Hematopoietic multipotent progenitor cell (in vitro differentiated cells): ENCODE measurements around the gene VPS37C. TPM values are rescaled to one million over a fixed set of nuclear protein-coding genes. Genes with fewer than 3 reads are reported as not detected.

Source experiments
- DNase-seq, 3 donors: peaks; one replicate each; pipeline ENCODE4 v3.0.0-alpha.2; 2011 to 2015; ENCODE audit warnings: low read depth in 2 of 3, low spot score in 2 of 3
- total RNA-seq: library from RNA; depleted of rRNA; stranded (reverse); fragments of >200 nt; gene quantifications from one replicate; pipeline ENCODE4 v1.2.3, GENCODE V29; 2012

Gene VPS37C
- total RNA-seq, 1 donor = 6.7 TPM

DNA sequence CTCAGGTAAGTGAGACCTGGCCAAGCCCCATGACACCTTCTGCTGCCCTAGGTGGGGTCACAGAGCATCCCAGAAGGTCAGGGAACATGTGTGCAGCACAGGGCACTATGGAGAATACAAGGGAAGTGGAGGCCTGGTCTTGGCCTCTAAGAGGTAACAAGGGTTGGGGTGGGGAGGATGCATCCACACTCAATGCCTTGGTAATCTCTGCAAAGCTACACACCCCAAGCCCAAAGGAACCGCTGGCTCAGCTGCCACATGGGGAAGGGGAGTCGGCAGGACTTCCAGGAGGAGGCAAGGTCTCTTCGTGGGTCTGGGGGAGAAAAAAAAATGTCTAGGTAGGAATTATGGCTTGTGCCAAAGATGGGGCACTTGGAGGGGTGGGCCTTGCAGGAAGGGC lies 41.7 kb downstream of the VPS37C start:
- DNase-seq = no peak

DNA sequence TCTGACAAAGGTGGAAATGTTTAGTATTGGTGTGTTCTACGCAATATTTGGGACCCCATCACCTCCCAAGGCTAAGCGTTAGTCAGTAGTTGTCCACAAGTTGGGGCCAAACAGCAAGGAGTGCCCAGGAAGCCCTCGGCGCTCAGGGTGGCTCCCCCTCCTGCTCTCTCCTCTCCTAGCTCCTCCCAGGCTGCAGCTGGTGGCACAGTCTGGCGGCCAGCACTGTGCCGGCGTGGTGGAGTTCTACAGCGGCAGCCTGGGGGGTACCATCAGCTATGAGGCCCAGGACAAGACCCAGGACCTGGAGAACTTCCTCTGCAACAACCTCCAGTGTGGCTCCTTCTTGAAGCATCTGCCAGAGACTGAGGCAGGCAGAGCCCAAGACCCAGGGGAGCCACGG lies 42.2 kb downstream of the VPS37C start:
- DNase-seq = no peak

DNA sequence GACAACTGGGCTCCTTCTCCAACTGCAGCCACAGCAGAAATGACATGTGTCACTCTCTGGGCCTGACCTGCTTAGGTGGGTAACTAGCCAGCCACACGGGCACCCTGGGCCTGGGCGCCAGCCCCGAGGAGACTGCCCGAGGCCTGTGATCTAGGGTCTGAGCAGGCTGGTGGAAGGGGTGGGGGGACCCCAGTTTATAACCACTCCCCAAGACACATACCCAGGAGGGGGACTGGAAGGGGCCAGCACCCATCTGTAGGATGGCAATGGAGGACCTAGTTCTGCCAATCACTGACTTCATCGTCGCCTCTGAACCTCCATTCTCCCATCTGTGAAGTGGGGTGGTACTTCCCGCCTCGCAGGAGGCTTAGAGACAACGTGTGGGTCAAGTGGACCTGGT lies 42.8 kb downstream of the VPS37C start:
- no peak for DNase-seq

DNA sequence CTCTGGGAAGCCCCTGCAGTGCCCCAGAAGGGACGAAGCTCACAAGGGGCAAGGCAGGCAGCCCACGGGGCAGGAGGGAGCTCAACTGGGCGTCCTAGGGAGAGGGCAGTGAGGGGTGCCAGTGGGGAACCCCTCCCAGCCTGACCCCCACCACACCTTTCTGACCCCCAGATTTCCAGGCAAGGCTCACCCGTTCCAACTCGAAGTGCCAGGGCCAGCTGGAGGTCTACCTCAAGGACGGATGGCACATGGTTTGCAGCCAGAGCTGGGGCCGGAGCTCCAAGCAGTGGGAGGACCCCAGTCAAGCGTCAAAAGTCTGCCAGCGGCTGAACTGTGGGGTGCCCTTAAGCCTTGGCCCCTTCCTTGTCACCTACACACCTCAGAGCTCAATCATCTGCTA lies 43.2 kb downstream of the VPS37C start:
- DNase-seq = no peak

DNA sequence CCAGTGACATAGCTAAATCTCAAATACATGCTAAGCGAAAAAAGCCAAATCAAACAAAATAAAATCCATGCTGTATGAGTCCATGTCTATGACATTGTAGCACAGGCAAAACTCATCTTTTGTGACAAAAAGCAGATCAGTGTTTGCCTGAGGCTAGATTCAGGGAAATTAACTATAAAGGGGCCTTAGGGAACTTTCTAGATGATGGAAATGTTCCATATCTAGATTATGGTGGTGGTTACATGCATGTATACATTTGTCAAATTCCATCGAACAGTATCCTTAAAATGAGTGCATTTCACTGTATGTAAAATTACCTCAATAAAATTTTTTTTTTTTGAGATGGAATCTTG lies 44.1 kb downstream of the VPS37C start:
- DNase-seq = no peak

DNA sequence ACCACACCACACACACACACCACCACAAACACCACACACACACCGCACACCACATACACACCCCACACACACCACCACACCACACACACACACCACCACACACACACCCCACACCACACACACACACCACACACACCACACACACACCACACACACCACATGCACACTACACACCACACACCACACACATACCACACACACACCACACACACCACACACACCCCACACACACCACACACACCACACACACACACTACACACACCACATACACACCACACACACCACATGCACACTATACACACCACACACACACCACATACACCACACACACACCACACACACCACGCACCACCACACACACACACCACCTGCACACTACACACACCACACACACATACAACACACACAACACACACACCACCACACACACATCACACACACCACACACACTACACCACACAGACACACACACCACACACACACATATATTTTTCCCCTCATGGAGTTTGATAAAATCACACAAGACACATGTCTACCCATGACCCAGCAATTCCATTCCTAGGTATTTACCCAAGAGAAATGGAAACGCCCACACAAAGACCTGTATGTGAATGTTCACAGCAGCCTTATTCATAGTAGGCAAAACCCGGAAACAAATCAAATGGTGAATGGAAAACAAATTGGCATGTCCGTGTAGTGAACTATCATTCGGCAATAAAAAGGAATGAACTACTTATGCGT lies 44.6 kb downstream of the VPS37C start:
- DNase-seq = no peak

DNA sequence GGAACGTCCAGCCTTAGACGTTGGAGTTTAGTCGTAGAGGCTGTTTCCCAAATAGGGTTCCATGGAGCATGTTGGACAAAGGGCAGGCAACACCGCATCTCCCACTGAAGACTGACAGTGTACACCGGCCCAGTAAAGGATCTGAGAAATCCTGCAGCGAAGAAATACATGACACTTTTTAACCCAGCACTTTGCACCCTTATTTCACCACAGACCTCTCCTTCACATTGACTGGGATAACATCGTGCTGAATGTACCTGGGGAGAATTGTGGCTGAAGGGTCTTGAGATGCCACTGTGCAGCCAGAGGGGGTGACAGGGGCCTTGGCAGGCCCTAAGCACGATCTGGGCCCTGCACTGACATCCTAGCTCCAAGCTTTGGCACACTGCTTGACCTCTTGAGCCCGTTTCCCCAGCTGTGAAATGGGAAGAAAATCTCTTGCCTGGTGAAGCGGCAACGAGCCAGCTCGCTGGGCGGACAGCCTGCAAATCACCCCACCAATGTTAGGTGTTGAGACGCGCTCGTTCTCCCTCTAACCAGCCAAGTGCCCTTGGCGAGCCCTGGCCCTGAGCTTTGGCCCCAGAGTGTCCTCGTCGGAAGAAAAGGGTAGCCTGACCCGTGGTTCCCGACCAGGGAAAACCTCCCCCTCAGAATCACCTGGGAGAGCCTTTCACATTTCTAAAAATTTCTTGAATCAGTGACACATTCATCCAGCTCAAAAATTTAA lies 45.6 kb downstream of the VPS37C start:
- no peak for DNase-seq

DNA sequence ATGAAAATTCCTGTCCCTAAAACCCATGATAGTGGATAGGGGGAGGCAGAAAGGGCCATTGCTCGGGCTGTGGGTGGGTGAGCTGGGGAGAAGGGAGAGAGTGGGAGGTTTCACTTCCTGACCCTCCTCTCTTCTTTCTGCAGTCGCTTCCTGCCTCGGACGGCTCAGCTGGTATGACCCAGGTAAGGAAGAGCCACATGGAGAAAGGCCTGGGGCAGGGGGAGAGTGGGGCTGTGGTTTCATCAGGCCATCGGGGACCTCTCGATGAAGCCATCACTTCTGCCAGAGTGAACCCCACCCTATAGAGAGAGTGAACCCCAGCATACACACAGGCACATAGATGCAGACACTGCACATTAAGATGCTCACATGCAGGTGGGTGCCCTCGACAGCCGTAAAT lies 46.3 kb downstream of the VPS37C start:
- no peak for DNase-seq

DNA sequence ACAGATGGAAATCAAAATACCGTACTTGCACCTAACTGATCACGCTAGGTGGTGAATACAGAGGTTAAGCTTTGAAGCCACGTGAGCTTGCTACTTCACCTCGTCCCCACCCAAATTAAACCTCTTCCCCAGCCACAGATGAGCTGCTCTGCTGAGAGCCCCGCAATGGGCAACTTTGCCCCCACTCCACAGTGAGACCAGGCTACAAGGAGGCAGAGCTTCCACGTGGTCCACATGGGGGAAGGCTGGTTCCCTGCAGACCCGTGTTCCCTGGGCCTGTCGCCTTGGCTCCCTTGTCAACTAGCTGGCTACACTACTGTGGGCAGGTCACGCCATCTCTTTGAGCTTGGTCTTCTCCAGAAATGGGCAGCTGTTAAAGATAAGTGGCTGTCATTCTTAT lies 48.0 kb downstream of the VPS37C start:
- DNase-seq = no peak

DNA sequence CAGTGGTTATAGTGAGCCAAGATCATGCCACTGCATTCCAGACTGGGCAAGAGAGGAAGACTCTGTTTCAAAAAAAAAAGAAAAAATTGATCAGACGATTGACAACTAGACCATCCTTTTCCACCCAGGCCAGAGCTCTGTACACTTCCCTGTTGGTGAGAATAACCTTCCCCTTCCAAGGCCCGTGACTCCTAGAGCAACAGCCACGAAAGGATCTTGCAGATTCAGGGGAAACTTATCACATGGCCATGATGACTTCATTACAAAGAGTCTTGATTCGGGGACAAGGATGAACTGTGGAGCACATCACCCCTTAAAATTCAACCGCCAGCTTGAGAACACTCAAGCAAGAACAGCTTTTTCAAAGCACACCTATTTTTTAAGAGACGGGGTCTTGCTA lies 48.7 kb downstream of the VPS37C start:
- DNase-seq = no peak

DNA sequence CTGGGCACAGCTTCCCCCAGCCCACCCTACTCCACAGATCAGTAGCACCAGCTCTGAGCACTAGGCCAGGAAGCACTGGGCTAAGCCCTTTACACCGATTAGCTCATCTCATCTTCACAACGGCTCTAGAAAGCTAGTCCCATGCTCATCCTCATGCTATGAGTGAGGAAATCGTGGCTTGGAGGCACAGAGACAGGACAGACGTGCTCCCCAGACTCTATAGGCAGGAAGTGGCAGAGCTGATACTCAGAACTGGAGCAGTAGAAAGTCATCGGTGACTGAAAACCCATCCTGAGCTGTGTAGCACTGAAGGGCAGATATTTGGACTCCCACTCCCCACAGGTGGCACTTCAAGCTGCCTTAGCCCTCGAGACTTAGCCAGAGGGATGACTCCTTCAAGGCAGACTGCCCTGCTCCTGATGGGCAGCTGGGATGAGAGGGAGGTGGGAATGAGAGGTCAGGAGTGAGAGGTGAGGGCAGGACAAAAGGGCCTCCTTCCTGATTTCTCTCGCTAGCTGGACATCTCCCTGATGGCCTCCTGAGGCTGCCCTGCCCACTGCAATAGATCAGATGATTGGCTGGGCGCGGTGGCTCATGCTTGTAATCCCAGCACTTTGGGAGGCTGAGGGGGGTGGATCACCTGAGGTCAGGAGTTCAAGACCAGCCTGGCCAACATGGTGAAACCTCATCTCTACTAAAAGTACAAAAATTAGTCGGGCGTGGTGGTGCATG lies 49.3 kb downstream of the VPS37C start:
- DNase-seq = no peak

DNA sequence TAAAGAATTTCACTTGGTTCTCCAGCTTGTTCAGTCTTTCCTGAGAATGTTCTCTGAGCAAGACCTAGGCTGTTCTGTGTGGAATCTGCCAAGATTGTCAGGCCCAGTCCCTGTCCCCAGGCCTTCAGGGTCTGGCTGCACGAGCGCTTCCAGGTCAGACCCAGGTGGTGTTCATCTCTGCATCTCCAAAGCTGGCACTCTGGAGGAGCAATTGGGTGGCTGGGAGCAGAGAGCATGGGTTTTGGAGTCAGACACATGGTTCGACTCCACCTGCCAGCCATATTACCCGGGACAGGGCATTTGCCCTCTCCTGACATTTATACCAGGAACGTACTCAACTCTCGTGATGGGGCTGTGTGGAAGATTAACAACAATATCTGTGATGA lies 50.2 kb downstream of the VPS37C start:
- DNase-seq = no peak

DNA sequence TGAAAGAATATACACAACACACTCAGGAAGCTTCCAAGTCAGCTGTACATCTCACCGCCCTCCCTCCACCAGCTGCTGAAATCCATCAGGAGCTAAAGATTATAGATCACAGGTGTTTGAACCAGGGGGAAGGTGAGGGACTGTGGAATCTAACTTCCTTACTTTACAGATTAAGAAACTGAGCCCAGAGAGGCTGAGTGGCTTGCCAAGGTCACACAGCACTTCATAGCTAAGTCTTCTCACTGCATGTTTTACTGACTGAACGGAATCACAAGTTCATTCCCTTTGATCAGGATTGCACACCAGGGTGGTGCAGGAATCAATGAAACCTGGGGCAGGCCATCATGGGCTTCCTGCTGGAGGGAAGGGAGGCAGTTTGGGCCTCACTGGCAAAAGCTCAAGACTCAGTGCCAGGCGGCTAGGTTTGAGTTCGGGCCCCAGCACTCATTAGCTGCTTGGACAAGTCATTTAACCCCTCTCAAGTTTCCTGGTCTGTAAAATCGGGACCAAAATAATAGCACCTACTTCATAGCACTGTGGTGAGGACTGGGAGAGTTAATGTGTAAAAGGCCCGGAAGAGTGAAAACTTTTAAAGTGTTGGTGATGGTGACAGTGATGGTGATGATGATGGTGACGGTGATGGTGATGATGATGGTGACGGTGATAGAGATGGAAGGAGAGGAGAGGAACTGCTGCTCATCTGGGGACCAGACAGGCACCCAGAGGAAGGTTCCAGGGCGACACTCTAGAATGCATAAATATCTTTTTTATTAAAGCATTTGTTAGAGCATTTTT lies 50.8 kb downstream of the VPS37C start:
- no peak for DNase-seq

DNA sequence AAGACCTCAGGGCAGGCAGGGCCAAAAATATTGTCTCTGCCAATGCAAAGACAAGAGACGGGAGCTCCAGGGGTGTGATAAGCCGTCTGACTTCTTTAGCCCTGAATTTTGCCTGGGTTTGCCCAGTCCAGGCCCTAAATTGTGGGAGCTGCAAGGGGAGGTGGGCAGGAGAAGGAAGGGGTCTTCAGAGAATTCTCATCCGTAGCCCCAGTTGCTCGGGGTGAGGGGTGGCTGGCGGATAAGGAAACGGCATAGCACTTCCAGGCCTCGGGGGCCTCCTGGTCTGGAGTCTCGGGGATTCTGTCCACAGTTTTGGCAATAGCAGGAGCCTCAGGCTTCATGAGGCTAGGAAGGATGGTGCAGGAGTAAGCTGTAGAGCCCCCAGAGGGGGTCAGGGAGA lies 51.6 kb downstream of the VPS37C start:
- DNase-seq = no peak

DNA sequence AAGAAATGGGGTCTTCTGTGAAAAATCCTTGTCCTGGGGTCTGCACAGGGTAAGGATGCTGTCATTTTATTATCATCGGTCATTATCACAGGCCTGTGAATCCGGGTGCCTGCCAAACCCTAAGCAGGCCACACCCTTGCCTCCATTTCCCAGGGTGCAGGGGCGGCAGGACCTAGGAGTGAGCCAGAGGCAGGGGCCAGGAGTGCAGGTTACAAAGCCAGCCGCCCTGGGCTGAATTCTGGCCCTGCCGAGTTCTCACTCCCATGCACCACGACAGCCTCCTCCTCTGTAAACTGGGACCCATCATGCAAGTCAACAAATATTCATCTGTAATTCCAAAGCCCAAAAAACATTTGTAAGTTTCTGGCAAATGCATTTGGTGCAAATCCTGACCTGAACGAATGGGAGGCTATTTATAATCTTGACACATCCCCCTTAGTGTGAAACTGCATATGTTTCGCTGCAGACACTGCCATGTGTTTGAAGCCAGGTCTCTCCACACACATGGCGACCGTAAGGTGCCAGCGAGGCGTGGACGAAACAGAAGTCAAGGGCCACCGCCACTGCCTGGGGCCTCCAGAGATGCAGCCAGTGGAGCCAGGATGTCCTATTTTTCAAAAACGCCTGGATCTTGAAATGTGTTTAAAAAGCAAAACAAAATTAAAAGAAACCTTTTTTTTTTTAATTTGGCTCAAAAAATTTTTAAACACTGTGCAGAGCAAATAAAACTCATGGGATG lies 52.2 kb downstream of the VPS37C start:
- no peak for DNase-seq

DNA sequence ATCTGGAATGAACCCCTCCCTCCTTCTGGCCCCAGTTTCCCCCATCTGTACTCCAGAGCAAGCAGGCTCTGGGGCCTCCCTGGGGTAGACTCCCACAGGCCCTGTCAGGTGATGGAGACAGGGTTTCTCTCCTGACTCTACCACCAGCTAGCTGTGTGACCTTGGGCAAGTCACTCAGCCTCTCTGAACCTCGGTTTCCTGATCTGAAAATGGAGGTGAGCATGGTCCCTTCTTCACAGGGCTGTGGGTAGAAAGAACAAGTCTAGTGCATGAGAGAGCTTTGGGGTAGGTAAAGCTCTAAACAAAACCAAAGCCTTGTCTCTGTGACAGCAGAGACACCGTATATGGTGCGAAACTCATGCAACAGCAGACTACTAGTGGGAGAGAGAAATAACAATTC lies 53.3 kb downstream of the VPS37C start:
- DNase-seq = no peak

DNA sequence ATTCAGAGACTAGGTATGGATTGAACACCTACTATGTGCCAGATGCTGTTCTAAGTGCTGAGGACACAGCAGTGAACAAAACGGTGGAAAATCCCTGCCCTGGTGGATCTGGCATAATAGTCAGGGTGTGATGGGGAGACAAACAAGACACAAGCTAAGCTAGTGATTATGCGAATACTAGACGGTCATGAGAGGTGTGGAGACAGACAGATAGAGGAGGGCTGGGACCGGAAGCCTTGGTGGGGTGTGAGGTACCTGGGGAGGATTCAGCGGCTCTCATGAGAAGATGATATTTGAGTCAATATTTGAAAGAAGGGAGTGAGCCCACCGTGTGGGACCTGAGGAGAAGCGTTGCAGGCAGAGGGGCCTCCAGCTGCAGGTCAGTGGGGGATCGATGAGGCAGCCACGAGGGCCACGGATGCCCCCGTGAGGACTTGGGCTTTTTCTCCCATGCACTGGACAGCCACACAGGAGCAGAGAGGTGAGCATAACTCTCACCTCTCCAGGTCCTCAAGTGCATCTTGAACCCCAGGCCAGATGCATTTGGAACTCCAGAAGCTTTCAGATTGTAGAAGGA lies 54.2 kb downstream of the VPS37C start:
- DNase-seq = no peak

DNA sequence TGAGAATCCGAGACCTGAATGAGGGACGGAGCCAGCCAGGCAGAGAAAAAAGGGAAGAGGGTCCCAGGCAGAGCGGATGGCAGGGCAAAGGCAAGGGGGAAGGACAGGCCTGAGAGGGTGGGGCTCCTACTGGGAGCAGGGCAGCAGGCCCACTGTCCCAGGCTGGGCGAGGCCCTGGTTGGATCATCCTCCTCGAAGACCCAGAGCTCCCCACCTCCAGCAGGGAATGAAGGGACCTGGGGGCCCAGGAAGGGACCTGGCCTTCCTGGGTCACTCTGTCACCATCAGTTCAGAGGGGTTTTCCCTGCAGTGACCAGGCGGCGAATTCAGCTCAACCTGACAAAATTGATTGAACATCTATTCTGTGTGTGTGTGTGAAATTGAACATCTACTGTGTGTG lies 54.9 kb downstream of the VPS37C start:
- DNase-seq = no peak

DNA sequence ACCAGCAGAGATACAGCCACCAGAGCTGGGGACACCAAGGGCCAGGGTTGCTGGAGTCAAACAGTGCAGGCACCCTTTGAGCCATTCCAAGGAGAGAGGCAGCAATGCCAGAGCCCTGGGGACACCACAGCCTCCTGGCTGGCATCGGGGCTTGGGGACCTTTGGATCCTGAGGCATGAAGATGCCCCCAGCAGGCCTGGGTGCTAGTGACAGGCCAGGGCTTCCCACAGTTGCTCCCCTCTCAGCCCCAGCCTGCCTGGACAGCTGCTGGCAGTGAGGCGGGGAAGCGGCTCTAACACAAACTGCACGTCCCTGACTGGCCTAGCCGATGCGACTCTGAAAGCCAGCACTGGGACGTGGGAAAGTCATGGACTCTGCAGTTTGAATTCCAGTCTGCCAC lies 56.3 kb downstream of the VPS37C start:
- DNase-seq = no peak

DNA sequence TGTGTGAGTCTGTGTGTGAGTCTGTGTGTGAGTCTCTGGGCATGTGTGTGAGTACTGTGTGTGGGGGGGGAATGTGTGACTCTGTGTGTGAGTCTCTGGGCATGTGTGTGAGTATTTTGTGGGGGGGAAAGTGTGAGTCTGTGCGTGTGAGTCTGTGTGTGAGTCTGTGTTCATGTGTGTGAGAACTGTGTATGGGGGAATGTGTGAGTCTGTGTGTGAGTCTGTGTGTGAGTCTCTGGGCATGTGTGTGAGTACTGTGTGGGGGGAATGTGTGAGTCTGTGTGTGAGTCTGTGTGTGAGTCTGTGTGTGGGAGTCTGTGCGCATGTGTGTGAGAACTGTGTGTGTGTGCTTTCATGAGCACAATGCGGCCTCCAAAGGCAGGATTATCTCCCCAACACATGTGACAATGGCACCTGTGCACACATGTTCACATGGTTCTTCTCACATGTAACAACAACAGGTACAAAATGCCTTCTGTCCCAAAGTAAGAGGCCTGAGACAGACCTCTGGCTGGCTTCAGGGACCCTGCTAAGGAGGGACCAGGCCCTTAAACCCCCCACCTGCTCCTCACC lies 57.3 kb downstream of the VPS37C start:
- no peak for DNase-seq
